Fibroblast of the conjunctiva (primary cell): ENCODE results near the gene USP12.
"Not testable (repeated sequence)": the region's sequence is repeated elsewhere in the genome, so short reads cannot be mapped to it uniquely, and the experiment has no call there.

Experiments used
- DNase-seq: peaks from one replicate; pipeline ENCODE4 v3.0.0-alpha.2; 2010; ENCODE audit warnings: low read depth

Gene USP12

DNA sequence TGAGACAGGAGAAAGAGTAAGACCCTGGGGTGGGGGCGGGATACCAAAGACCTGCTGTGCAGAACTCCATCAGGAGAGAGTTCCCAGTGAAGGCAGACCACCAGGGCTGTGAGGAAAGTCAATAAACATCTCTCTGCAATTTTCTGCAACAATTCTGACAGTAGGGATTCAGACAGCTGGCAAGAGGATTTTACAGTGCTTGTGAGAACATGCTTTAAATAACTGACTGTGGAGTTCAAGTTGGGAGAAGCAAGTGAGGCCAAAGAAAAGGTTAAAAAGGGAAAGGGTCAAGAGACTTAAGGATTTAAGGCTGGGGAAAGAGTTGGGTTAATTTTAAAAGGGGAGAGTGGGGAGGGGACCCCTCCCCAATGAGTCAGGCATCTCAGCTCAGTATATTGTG lies 98.4 kb downstream of the USP12 start:
- DNase-seq = no peak

DNA sequence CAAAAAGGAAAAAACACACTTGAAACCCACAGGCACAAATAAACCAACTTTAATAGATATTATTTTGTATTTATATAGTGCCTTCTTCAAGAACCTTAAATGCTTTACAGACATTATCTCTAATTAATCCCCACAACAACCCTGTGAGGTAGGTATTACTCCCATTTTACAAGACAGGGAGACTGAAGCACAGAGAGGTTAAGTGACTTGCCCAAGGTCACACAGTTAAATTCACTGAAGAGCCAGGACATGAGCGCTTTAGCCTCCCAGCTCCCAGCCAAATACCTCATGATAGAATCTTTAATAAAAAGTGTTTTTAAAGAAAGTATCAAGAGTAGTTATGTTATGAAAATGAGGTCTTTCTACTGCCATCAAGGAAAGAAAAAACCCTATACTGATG lies 105.5 kb downstream of the USP12 start:
- not testable (repeated sequence) for DNase-seq

DNA sequence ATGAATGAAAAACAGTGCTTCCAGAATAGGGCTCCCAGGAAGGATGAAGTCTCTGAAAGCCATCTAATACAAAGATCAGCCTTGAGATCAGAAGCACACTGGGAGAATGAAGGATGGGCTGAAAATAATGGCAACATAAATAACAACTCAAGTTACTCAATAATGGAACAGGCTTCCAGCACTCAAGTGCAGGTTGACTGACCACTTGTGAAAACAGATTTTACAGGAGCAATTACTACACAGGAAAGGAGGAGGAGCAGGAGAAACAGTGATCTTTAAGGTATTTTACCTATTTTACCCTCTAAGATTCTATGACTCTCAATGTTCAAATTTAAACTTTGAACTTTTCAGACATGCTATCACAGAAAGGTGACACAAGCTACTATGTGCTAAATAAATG lies 106.0 kb downstream of the USP12 start:
- DNase-seq = no peak

DNA sequence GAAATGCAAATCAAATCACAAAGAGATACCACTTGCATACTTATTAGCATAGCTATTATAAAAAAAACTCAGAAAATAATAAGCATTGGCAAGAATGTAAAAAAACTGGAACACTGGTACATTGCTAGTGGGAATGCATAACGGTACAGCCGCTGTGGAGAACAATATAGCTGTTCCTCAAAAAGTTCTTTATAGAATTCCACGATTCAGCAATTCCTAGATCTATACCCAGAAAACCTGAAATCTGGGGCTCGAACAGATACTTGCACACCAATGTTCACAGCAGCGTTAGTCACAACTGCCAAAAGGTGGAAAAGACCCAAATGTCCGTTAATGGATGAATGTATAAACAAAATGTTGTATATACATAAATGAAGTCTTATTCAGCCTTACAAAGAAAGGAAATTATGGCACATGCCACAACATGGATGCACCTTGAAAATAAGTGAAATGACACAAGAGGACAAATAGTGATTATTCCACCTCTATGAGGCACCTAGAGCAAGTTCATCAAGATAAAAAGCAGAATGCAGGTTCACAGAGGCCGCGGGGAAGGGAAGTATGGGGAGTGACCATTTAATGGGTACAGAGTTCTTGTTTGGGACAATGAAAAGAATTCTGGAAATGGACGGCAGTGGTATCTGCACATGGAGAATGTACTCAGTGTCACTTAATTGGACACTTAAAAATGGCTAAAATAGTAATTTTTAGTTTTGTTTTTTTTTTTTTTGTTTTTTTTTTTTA lies 107.2 kb downstream of the USP12 start:
- DNase-seq = no peak

DNA sequence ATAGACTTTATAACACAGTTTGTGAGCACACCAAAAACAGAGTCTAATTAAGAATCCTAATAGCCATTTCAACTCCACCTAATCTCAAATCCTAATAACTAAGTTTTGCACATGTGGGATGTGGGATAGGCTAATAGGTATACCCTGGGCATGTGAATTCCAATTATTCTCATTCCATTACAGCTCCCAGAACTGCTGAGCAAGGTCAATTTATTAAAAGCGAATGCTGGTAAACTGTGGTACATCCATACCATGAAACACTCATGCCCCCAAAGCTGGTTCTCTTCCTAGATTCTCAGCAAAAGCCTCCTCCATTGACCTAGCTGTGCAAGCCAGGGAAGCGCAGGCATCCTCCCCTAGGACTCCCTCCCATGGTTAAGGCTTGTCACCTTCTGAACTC lies 113.8 kb downstream of the USP12 start:
- DNase-seq = no peak

DNA sequence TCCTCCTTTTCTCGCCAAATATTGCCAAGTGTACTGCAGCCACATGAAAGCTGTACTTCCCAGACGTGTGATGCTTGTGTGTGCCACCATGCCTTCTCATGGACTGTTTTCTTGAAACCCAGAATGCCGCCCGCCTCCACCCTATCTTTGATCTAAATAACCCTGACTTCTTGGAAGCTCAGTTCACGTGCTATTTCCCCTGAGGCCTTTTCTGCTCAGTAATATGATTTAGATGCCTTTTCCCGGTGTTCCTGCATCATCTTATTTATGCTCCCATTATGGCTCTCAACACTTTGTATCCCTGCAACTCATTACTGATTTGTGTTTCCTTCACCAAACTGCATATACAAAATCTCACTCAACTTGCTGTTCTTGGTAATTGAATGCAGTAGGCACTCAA lies 116.1 kb downstream of the USP12 start:
- no peak for DNase-seq

DNA sequence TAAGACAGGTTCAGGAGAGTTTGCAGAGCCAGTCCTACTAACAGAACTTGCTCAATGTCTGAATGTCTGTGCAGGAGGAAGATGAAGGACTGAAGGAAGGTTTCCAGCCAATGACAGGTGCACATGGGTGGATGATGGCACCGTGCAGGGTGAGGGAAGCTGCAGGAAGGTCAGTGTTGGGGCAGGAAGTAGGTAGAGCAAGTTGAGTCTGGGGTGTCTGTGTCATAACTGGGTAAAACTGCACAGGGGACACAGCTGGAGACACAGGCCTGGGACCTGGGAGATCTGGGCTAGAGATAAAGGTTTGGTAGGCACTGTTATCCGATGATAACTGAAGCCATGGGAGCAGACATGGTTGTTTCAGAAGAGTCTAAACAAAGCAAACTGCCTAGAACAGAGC lies 116.9 kb downstream of the USP12 start:
- DNase-seq = no peak

DNA sequence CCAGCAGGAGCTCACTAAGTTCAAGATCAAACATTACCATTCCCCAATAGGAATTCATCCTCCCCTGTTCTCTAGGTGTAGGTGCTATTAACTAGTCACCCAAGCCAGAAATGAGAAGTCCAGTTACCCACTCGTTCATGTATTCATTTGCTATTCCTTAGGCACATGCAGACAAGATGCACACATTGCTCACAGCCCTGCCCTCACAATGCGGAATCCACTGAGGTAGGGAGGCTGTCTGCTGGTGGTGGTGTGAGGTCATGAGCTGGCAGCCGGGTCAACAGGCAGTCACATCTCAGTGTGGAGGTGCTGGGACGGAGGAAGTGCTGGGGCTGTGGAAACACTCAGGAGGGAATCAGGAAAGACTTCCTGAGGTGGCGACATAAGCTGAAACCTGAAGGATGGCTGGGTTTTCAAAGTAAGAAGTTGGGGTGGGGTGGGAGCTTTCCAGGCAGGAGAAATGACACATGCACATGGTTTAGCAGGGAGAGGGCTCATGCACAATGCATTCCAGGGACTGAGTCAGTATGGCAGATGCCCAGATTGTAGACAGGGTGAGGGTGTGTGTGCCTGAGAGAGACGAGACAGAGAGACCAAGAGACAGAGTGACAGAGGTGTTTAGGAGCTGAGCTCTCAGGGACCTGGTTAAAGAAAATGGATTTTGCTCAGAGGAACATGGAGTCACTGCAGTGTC lies 117.6 kb downstream of the USP12 start:
- DNase-seq = peak; percentile 32

DNA sequence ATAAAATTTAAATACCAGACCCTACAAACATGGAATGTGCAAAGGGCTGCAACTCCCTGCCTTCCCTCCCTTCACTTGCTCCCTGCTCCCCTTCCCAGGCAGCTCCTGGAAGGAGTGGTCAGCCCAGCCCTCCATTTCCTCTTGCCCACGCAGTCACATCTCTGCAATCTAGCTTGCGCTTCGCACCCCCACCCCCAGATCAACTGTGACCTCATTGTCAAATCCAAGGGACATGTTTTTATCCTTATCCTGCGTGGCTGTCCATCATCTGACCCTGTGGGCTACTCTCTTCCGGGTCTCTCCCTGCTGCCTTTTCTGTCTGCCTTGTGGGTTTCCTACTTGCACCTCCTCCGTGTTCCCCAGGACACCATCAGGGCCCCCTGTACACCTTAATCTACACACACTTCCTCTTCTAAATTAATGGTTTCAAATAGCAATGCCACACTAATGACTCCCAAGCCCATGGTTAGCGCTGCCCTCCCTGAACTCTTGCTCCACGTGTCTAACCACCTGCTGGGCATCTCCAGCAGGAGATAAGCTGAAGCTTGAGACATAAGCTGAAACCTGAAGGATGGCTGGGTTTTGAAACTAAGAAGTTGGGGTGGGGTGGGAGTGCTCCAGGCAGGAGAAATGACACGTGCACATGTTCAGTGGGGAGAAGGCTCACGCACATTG lies 118.3 kb downstream of the USP12 start:
- DNase-seq = no peak

DNA sequence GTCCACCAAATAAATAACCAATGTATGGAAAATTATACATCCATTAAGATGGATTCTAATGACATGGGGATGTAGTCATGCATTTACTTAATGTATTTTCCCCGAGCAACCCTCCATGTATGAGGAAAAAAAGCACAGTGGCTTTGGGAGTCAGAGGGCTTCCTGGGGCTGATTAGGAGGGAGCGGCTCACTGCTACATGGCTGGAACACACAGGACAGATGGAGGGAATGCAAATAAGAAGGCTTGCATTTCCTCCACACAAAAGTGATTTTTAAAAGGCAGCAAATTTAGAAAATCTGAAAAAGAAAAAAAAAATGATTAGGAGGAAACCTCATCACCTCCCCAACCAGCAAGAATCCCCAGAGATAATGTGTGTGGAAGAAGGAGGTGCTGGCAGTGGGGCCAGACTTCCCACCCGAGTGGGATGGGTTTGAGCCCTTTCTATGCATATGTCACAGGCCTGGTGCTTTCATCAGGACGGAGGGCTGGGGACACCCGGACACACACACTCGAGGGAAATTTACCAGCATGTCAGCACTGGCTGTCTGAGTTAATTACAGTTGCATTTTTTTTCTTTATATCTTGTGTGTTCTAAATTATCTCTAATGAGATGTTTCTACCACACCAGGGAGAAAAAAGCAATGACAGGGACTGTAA lies 118.9 kb downstream of the USP12 start:
- no peak for DNase-seq

DNA sequence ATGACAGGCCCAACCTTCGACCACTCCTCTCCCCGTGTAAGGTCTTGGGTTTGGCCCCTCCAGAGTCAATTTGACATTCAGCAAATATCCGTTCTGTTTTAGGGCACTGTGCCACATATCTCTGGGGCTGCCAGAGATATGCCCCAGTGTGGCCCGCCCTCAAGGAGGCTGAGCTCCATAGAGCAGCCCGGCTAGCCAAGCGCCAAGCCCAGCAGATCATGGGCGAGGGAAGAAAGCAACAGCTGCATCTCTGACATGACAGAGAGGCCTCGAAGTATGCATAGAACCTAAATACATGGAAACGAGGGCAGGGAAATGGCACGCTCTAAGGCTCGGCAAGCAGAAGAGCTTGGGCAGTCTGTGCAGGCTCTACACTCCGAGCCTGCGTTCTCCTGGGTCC lies 124.5 kb downstream of the USP12 start:
- DNase-seq = no peak

DNA sequence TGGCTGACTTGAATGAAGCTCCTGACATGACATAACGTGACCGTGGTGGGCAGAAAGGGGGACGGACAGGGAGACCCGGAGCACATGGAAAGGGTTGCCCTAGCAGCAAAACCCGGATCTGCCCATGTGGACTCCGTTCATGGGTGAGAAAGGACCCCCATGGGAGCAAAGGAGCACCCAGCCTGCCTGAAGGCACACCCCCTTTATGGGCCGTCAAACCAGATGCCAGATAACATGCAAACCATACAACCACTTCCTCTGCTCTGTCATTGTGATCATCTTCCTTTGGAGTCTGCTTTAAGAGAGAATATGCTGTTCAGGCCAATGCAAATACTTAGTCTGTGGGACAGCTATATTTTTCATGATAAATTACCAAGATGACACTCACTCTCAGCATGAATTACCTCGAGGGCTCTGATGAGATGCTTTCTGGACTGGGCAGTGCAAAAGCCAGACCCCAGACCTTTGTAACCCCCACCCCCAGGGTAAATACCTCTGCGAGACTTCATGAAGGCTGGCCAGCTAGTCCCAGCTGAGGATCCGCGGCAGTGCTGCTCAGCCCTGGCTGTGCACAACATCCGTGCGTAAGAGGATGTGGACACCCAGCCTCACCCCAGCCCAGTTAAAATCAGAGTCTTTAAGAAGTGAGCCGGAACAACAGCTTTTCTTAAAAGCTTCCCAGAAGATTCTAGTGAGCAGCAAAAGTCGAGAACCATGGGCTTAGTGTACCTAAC lies 126.6 kb downstream of the USP12 start:
- DNase-seq = no peak

DNA sequence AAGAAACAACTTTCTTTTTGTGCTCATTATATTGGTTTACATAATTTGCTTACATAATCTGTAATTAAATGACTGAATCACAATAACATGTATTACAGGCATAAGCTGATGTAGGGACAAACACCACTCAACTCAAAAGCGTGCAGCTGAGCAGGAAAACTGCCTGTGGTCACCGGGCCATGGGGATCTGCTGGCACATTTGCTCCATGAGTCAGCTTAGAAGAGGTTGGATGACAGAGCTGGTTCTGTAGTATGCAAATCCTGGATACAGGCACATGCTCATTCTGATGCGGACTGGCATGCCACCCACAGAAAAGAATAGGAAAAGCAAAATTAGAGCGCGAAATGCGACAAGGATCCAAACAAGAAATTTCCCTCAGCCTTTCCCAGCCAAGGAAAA lies 128.6 kb downstream of the USP12 start:
- DNase-seq = peak; percentile 88

DNA sequence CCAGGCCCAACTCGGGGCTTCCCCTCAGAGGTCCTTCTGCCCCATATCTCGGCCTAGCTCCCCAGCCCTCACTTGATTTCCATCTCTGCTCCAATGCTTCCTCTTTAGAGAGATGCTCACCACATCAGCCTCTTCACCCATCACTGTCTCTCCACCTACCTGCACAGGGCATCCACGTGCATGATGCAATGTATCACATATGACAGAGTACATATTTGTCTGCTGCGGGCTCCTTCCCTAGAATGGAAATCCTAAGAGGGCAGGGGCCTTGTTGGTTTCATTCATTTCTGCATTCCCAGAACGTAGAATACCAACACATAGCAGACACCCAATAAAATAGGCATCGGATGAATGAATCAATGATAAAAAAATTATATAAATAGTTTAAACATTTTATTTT lies 130.3 kb downstream of the USP12 start:
- no peak for DNase-seq

DNA sequence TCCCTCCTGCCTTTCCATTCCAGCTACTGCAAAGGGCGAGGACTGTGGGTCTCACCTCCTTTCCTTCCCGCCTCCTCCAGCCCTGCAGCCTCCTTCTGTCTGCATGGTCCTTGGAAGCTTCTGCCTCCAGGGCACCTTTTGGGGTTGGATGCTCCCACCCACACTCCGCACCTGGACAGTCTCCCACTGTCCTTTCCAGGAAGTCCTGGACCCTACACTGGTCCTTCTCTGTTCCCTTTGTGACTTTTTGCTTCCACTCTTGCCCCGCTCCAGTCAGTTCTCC lies 130.8 kb downstream of the USP12 start:
- no peak for DNase-seq

DNA sequence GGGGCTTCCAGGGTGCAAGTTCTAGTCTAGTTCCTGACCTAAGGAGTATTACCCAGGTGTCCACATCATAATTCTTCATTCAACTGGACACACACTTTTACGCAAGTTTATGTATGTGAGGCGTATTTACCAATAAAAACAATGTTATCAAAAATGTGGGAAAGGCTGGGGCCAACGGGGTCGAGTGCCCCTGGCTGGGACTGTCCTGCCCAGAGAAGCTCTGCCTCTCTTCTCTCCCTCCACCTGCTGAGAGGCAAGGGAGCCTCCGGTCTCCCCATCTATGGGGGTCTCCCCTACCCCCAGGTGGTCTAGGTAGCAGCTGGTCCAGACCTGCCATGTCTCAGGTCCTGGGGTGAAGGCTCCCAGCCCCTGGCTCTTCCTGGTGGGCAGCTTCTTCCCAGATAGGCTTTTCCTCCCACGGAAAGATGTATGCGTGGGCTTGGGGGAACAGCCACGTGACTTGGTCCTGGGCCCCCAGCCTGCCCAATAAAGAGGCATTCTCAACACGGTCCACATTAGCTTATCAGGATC lies 132.4 kb downstream of the USP12 start:
- DNase-seq = no peak

DNA sequence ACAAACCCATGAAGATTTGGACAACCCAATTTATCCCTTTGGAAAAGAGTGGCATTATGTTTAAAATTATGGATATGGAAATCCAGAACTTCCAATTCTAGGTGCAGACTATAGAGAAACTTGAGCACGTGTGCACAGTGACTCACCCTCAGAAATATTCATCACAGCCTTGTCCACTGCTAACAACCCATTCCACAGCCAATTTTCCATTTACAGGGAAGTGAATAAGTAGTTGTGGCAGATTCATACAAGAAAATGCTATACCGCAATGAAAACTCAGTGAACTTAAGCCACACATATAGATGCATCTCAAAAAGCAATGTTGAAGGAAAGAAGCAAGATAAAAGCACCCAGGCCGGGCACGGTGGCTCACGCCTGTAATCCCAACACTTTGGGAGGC lies 133.3 kb downstream of the USP12 start:
- peak; percentile 43 for DNase-seq

DNA sequence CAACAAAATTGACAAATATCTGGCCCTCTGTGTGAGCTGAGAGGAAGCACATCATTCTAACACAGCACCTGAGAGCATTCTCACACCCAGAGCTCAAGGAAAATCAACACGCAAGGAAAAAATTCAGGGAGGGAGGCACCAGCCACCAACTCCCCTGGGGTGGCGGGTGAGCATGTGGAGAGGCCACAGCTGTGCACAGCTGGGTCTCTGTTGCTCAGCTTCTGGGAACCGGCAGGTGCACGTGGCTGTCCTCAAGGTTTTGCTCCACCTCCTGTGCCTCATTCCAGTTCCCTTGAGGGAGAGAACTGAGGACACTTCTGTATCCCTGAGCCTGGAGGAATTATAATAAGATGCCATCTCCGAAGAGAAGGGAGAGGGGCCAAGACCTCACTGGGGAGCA lies 134.0 kb downstream of the USP12 start:
- no peak for DNase-seq

DNA sequence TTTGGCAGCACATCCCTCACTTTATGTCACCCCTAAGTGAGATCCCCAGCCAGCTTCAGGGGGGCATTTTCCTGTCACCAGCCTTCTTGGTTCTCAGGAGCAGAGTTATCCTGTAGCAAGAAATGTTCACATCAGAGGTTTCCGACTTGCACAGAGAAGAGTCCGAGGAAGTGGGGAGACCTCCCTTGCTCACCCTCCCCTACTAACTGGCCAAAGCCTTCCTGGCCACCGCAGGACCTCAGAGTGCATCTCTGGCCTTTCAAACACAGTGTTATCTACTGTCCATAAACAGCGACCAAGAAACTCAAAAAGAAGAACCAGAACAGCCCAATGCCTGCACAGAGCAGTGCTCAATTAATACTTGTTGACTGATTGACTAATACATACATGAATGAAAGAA lies 134.4 kb downstream of the USP12 start:
- no peak for DNase-seq

DNA sequence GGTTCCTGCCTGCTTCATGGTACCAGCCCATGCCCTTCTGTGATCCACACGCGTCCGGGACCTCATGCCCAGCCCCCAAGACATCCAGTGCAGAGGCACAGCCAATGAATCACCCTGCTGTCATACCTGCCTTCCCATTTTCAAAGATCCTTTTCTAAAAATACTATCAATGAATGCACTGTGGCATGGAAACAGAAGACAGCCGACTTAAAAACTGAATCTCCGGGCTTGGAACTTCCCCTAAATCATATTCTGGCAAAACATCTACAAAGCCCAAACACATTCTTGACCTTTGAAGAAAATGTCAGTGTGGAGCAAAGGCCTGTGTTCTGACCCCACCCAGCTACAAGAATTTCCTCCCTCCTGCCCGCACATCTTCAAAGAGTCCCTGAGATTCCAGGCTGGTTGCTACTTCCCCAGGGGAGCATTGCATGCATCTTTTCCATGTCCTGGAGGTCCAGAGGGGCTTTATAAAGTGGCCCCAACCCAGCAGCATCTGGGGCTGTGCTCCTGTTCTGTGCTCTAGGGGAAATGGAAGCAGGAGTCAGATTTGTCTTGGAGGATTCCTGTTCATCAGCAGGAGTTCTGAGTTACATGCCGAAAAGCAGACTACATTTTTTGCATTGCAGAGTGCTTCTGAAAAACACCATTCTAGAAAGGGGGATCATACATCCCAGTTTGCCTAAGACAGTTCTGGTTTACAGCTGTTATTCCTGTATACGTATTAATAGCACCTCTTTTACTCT lies 135.2 kb downstream of the USP12 start:
- peak; percentile 12 for DNase-seq

DNA sequence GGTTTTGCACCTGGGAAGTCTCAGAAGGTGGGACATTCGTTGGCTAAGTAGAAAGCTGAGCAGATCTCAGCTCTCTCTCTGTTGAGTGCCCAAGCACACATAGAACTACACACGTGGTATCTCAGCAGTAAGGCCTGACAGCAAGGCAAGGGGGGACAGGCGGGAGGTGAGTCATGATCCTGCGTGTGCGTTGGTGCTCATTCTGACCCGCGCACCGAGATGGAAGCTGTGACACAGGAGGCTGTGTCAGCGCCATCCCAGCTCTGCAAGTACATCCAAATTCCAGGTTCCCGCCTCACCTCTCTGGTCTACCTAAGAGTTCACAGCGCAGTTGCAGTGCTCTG lies 135.7 kb downstream of the USP12 start:
- DNase-seq = no peak
